HEK293 (cell line): Measurements from ENCODE around the gene CLDN8.

Experiments
- CTCF ChIP-seq: fragments of 450-650 bp; formaldehyde crosslinking; IDR thresholded peaks from 2 replicates; pipeline ENCODE4 v1.5.1; 2016; ENCODE audit warnings: missing biosample characterization, missing genetic modification characterization
- ZNF138 ChIP-seq: fragments of 450-650 bp; formaldehyde crosslinking; IDR thresholded peaks from 2 replicates; pipeline ENCODE4 v1.5.1; 2016; ENCODE audit warnings: missing biosample characterization, missing genetic modification characterization, borderline replicate concordance
- ZNF266 ChIP-seq: fragments of 450-650 bp; formaldehyde crosslinking; IDR thresholded peaks from 2 replicates; pipeline ENCODE4 v1.5.1; 2016; ENCODE audit warnings: missing biosample characterization, missing genetic modification characterization, low read depth
- ZNF449 ChIP-seq: fragments of 450-650 bp; formaldehyde crosslinking; IDR thresholded peaks from 2 replicates; pipeline ENCODE4 v1.5.1; 2017; ENCODE audit warnings: missing biosample characterization, mild to moderate bottlenecking, missing genetic modification characterization, moderate library complexity
- ZNF549 ChIP-seq: fragments of 450-650 bp; IDR thresholded peaks from 2 replicates; pipeline ENCODE4 v1.5.1; 2018; ENCODE audit warnings: missing biosample characterization, missing genetic modification characterization, mild to moderate bottlenecking, inconsistent platforms, moderate library complexity

- TF ChIP-seq ZNF138 (no peak), ZNF266 (tag by site-specific recombination) (no peak), ZNF449 (tag by site-specific recombination) (no peak), CTCF (tag by site-specific recombination) (no peak), ZNF549 (tag by site-specific recombination) (no peak)
Measured at GRCh38 chr21:30194701-30195299, 21.1 kb downstream of the CLDN8 start.
